DND-41 (cell line): Measurements from ENCODE around the gene EIF6.

Experiments
- CTCF ChIP-seq: IDR thresholded peaks from 2 replicates; pipeline ENCODE4 v1.5.1; 2012; ENCODE audit warnings: borderline replicate concordance, low read length, moderate library complexity, mild to moderate bottlenecking; ENCODE audit not compliant: poor library complexity, severe bottlenecking; ENCODE audit errors: extremely low read depth
- EZH2 ChIP-seq: IDR thresholded peaks from 3 replicates; pipeline ENCODE4 v1.6.1; 2012; ENCODE audit warnings: borderline replicate concordance, low read depth, mild to moderate bottlenecking, moderate library complexity, low read length, inconsistent platforms; ENCODE audit not compliant: severe bottlenecking

- no peak for TF ChIP-seq CTCF
- TF ChIP-seq EZH2 = no peak
Measured at GRCh38 chr20:35277127-35277526, 7.4 kb downstream of the EIF6 start.
